ENCODE measurements around the gene PITX3. TPM values are rescaled to one million over a fixed set of nuclear protein-coding genes. Genes with fewer than 3 reads are reported as not detected.

Gene PITX3
- total and polyA plus RNA-seq, 2 donors (not counting 3 experiments of a cell fraction or from before 2014, with no cell fraction given) = not detected

- H3K4me1 ChIP-seq (ENCODE audit: control insufficient read depth, extremely low read depth, insufficient read depth, low read length) = peaks cover 2% of the 10 kb centered on the region
- no peaks in the 10 kb centered on the region for H3K9me3 ChIP-seq (replicated peaks; ENCODE audit: control insufficient read depth, insufficient read depth, low read length)
- H4K20me1 ChIP-seq (replicated peaks; ENCODE audit: control insufficient read depth, extremely low read depth, insufficient read depth, low read length) = peaks cover 9% of the 10 kb centered on the region
- no peak overlapping the region for H3K27ac ChIP-seq (ENCODE audit: insufficient read depth, low read depth, low read length)
- H3K4me2 ChIP-seq (ENCODE audit: insufficient read depth, low read length) = no peak overlapping the region
- H3K79me2 ChIP-seq (ENCODE audit: control insufficient read depth, insufficient read depth, low read length) = peaks cover 46% of the 10 kb centered on the region
- no peak overlapping the region for H2AFZ ChIP-seq (ENCODE audit: low read depth, low read length)
- no TSS peak for BruUV-seq (replicated peaks)
- CTCF ChIA-PET = interaction anchor here (0.9 to 1.5 kb wide), 2 partner anchors 8 to 12 kb away, joined by 4 to 5 read pairs; no protein-coding TSS in a partner anchor
- FAIRE-seq = no peak
- no peak overlapping the region for H3K9ac ChIP-seq (replicated peaks; ENCODE audit: extremely low read depth, insufficient read depth, low read length)
- TF ChIP-seq, protein P1, sequence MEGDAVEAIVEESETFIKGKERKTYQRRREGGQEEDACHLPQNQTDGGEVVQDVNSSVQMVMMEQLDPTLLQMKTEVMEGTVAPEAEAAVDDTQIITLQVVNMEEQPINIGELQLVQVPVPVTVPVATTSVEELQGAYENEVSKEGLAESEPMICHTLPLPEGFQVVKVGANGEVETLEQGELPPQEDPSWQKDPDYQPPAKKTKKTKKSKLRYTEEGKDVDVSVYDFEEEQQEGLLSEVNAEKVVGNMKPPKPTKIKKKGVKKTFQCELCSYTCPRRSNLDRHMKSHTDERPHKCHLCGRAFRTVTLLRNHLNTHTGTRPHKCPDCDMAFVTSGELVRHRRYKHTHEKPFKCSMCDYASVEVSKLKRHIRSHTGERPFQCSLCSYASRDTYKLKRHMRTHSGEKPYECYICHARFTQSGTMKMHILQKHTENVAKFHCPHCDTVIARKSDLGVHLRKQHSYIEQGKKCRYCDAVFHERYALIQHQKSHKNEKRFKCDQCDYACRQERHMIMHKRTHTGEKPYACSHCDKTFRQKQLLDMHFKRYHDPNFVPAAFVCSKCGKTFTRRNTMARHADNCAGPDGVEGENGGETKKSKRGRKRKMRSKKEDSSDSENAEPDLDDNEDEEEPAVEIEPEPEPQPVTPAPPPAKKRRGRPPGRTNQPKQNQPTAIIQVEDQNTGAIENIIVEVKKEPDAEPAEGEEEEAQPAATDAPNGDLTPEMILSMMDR (IDR thresholded peaks at IDR 0.05; ENCODE audit: extremely low read depth in 1 of 2, insufficient read depth in 1 of 2, low read depth in 1 of 2, low read length in 2 of 2) = no peak
- TF ChIP-seq MAX (IDR thresholded peaks at IDR 0.05; ENCODE audit: insufficient read depth, insufficient read length) (no peak), POLR2A (IDR thresholded peaks at IDR 0.05; ENCODE audit: low read depth, low read length) (no peak), GATA2 (IDR thresholded peaks at IDR 0.05; ENCODE audit: insufficient read depth, insufficient read length, low read depth, low read length) (no peak), EZH2 (IDR thresholded peaks at IDR 0.05; ENCODE audit: borderline replicate concordance, low read depth, low read length, severe bottlenecking) (no peak), MYC (IDR thresholded peaks at IDR 0.05; ENCODE audit: low read depth, low read length) (no peak), POLR2AphosphoS5 (IDR thresholded peaks at IDR 0.05; ENCODE audit: insufficient read depth, low read depth, low read length) (no peak), FOS (IDR thresholded peaks at IDR 0.05; ENCODE audit: borderline replicate concordance, insufficient read depth, low read length) (no peak), JUN (IDR thresholded peaks at IDR 0.05; ENCODE audit: borderline replicate concordance, insufficient read depth, insufficient read length, low read depth) (no peak)
- H3K4me3 ChIP-seq (replicated peaks in 1 of 3; ENCODE audit: insufficient read depth in 1 of 3, low read depth in 1 of 3, low read length in 3 of 3) = no peak overlapping the region
- no peaks in the 10 kb centered on the region for H3K9me1 ChIP-seq (replicated peaks; ENCODE audit: control insufficient read depth, extremely low read depth, insufficient read depth, low read length)
- H3K27me3 ChIP-seq (ENCODE audit: control insufficient read depth in 2 of 2, insufficient read depth in 2 of 2, low read length in 2 of 2) = no peaks in the 10 kb centered on the region
- intact Hi-C loops (cut with micrococcal nuclease) = no loop called here
- POLR2A ChIA-PET = no interaction called here
- DNase-seq (ENCODE audit: low read depth, low spot score) = no peak
- dilution Hi-C loops (cut with MboI; ENCODE audit: extremely low pct_ligation_motif_present, low sequenced_read_pairs) = no loop called here
- H3K36me3 ChIP-seq (ENCODE audit: control insufficient read depth in 2 of 2, extremely low read depth in 1 of 2, insufficient read depth in 2 of 2, low read length in 2 of 2) = peaks cover 4 to 8% of the 10 kb centered on the region in 2 experiments
These were observed 19.9 kb upstream of the PITX3 start for GRCh38 chr10:102261196-102261595.
